Measurements from ENCODE around the gene HRG.
A peak's percentile ranks its signal among the peaks of the same experiment; 100 is the strongest.

DNA sequence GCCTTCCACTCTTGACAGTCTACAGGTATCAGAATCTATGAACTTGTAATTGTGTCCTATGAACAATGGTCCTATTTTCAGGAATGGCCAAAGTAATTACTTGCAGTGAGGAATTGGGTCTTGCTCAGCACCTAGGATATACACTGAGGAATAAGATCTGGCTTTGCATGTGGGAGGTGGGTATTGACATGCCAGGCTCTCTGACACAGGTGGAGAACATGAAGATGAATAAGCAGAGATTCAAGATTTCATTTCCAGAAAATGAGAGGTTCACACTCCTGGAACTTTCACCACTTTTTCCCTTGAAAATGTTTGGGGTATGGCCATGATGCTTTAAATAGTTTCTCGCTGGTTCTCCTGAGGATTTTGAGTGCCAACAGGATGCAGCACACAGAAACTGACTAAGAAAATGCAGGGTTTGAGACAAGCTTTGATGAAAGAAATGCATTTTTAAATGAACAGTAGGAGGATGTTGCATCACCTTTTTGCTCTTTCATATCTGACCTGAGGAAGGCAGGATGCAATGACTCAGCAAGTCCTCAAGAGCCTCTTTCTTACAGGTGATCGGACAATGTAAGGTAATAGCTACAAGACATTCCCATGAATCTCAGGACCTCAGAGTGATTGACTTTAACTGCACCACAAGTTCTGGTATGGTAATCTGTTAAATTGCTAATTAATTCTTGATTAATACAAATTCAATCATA lies 3.7 kb downstream of the HRG start:
- TF ChIP-seq, protein P1, sequence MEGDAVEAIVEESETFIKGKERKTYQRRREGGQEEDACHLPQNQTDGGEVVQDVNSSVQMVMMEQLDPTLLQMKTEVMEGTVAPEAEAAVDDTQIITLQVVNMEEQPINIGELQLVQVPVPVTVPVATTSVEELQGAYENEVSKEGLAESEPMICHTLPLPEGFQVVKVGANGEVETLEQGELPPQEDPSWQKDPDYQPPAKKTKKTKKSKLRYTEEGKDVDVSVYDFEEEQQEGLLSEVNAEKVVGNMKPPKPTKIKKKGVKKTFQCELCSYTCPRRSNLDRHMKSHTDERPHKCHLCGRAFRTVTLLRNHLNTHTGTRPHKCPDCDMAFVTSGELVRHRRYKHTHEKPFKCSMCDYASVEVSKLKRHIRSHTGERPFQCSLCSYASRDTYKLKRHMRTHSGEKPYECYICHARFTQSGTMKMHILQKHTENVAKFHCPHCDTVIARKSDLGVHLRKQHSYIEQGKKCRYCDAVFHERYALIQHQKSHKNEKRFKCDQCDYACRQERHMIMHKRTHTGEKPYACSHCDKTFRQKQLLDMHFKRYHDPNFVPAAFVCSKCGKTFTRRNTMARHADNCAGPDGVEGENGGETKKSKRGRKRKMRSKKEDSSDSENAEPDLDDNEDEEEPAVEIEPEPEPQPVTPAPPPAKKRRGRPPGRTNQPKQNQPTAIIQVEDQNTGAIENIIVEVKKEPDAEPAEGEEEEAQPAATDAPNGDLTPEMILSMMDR (IDR thresholded peaks at IDR 0.05; ENCODE audit: control extremely low read depth in 1 of 3, insufficient read depth in 1 of 3, low read depth in 1 of 3, low read length in 3 of 3), result no peak
- no peak for TF ChIP-seq TAF1 (IDR thresholded peaks at IDR 0.05; ENCODE audit: low read depth, low read length)
- TF ChIP-seq TBP (IDR thresholded peaks at IDR 0.05; ENCODE audit: low read depth, low read length), result no peak
- no peak for TF ChIP-seq RNF2 (IDR thresholded peaks at IDR 0.05; ENCODE audit: borderline replicate concordance, low read depth, low read length, missing control alignments, poor library complexity, severe bottlenecking)
- TF ChIP-seq JUND (IDR thresholded peaks at IDR 0.05; ENCODE audit: low read length), result no peak
- no peak for TF ChIP-seq BCL11A (IDR thresholded peaks at IDR 0.05; ENCODE audit: low read depth in 2 of 2, low read length in 2 of 2)
- no peak for TF ChIP-seq ZNF274 (IDR thresholded peaks at IDR 0.05; ENCODE audit: borderline replicate concordance, extremely low read depth, low read length)
- TF ChIP-seq CHD2 (IDR thresholded peaks at IDR 0.05; ENCODE audit: low read length), result no peak
- TF ChIP-seq EP300 (IDR thresholded peaks at IDR 0.05; ENCODE audit: borderline replicate concordance in 1 of 2, low read depth in 2 of 2, low read length in 2 of 2), result no peak
- peak; percentile 6; the same call in 1 of the 2 replicates for TF ChIP-seq CEBPB (IDR thresholded peaks at IDR 0.05; ENCODE audit: low read depth, low read length)
- TF ChIP-seq POLR2AphosphoS5 (IDR thresholded peaks at IDR 0.05; ENCODE audit: low read depth, low read length), result no peak
- TF ChIP-seq EZH2 (IDR thresholded peaks at IDR 0.05; ENCODE audit: low read depth, low read length, severe bottlenecking), result no peak
